T-helper 2 cell treated with Interferon-gamma antibody and Interleukin-4, amounts not matched to agents 5 μg/mL and 100 μg/mL, for 36 hours (primary cell): ENCODE measurements around the gene MBL2.
A peak's percentile ranks its signal among the peaks of the same experiment; 100 is the strongest.

Experiments
- DNase-seq: peaks from one replicate; pipeline ENCODE4 v3.0.0; 2021; ENCODE audit warnings: low spot score
- H3K27ac Mint-ChIP-seq: one replicate; pipeline ENCODE4 v1.8.0; 2021; ENCODE audit warnings: mild to moderate bottlenecking, mixed read lengths
- H3K27me3 Mint-ChIP-seq: one replicate; pipeline ENCODE4 v1.8.0; 2021; ENCODE audit warnings: low read depth, mixed read lengths
- H3K36me3 Mint-ChIP-seq: one replicate; pipeline ENCODE4 v1.8.0; 2021; ENCODE audit warnings: low read depth, mixed read lengths
- H3K4me1 Mint-ChIP-seq: one replicate; pipeline ENCODE4 v1.8.0; 2021; ENCODE audit warnings: low read depth, mixed read lengths
- H3K4me3 Mint-ChIP-seq: one replicate; pipeline ENCODE4 v1.8.0; 2022; ENCODE audit warnings: mild to moderate bottlenecking, moderate library complexity, mixed read lengths
- H3K9me3 Mint-ChIP-seq: one replicate; pipeline ENCODE4 v1.8.0; 2021; ENCODE audit warnings: mixed read lengths

The MBL2 gene

GRCh38 chr10:52779541-52780390, 7.2 kb upstream of the MBL2 start:
- no peak overlapping the region for H3K27ac Mint-ChIP-seq
- H3K27me3 Mint-ChIP-seq = no peaks in the 10 kb centered on the region
- no peaks in the 10 kb centered on the region for H3K36me3 Mint-ChIP-seq
- H3K9me3 Mint-ChIP-seq = no peaks in the 10 kb centered on the region
- H3K4me3 Mint-ChIP-seq = no peak overlapping the region
- DNase-seq = peak; percentile 22
- no peaks in the 10 kb centered on the region for H3K4me1 Mint-ChIP-seq

- H3K27ac Mint-ChIP-seq = no peak overlapping the region
- H3K9me3 Mint-ChIP-seq = no peaks in the 10 kb centered on the region
- no peaks in the 10 kb centered on the region for H3K4me1 Mint-ChIP-seq
- no peaks in the 10 kb centered on the region for H3K36me3 Mint-ChIP-seq
- no peak overlapping the region for H3K4me3 Mint-ChIP-seq
- H3K27me3 Mint-ChIP-seq = no peaks in the 10 kb centered on the region
- no peak for DNase-seq
Observed at GRCh38 chr10:52778511-52779392, 6.2 kb upstream of the MBL2 start.

GRCh38 chr10:52777414-52777813, 4.8 kb upstream of the MBL2 start:
- no peak overlapping the region for H3K27ac Mint-ChIP-seq
- no peak overlapping the region for H3K4me3 Mint-ChIP-seq
- H3K9me3 Mint-ChIP-seq = no peaks in the 10 kb centered on the region
- H3K27me3 Mint-ChIP-seq = no peaks in the 10 kb centered on the region
- DNase-seq = no peak
- H3K4me1 Mint-ChIP-seq = no peaks in the 10 kb centered on the region
- H3K36me3 Mint-ChIP-seq = no peaks in the 10 kb centered on the region

GRCh38 chr10:52776471-52776903, 3.9 kb upstream of the MBL2 start:
- DNase-seq = no peak
- Mint-ChIP-seq H3K27me3 (no peaks in the 10 kb centered on the region), H3K4me1 (no peaks in the 10 kb centered on the region), H3K9me3 (no peaks in the 10 kb centered on the region), H3K36me3 (no peaks in the 10 kb centered on the region), H3K4me3 (no peak overlapping the region), H3K27ac (no peak overlapping the region)

GRCh38 chr10:52775132-52775647, 2.6 kb upstream of the MBL2 start:
- DNase-seq = no peak
- H3K27ac Mint-ChIP-seq = no peak overlapping the region
- no peaks in the 10 kb centered on the region for H3K27me3 Mint-ChIP-seq
- H3K9me3 Mint-ChIP-seq = no peaks in the 10 kb centered on the region
- H3K36me3 Mint-ChIP-seq = no peaks in the 10 kb centered on the region
- no peak overlapping the region for H3K4me3 Mint-ChIP-seq
- no peaks in the 10 kb centered on the region for H3K4me1 Mint-ChIP-seq

GRCh38 chr10:52774600-52775106, 2.1 kb upstream of the MBL2 start:
- H3K27me3 Mint-ChIP-seq = no peaks in the 10 kb centered on the region
- H3K4me3 Mint-ChIP-seq = no peak overlapping the region
- no peaks in the 10 kb centered on the region for H3K9me3 Mint-ChIP-seq
- H3K36me3 Mint-ChIP-seq = no peaks in the 10 kb centered on the region
- no peaks in the 10 kb centered on the region for H3K4me1 Mint-ChIP-seq
- H3K27ac Mint-ChIP-seq = no peak overlapping the region
- no peak for DNase-seq

GRCh38 chr10:52774182-52774581, 1.6 kb upstream of the MBL2 start:
- Mint-ChIP-seq H3K4me1 (no peaks in the 10 kb centered on the region), H3K27ac (no peak overlapping the region), H3K9me3 (no peaks in the 10 kb centered on the region), H3K27me3 (no peaks in the 10 kb centered on the region), H3K36me3 (no peaks in the 10 kb centered on the region), H3K4me3 (no peak overlapping the region)
- no peak for DNase-seq

- Mint-ChIP-seq H3K4me1 (no peaks in the 10 kb centered on the region), H3K4me3 (no peak overlapping the region), H3K27ac (no peak overlapping the region), H3K27me3 (no peaks in the 10 kb centered on the region), H3K9me3 (no peaks in the 10 kb centered on the region), H3K36me3 (no peaks in the 10 kb centered on the region)
- no peak for DNase-seq
Observed at GRCh38 chr10:52771534-52772445, 794 bp downstream of the MBL2 start.

- no peaks in the 10 kb centered on the region for H3K36me3 Mint-ChIP-seq
- DNase-seq = no peak
- H3K9me3 Mint-ChIP-seq = no peaks in the 10 kb centered on the region
- H3K27me3 Mint-ChIP-seq = no peaks in the 10 kb centered on the region
- no peak overlapping the region for H3K4me3 Mint-ChIP-seq
- H3K4me1 Mint-ChIP-seq = no peaks in the 10 kb centered on the region
- H3K27ac Mint-ChIP-seq = no peak overlapping the region
Observed at GRCh38 chr10:52770904-52771303, 1.7 kb downstream of the MBL2 start.

GRCh38 chr10:52769966-52770365, 2.6 kb downstream of the MBL2 start:
- Mint-ChIP-seq H3K9me3 (no peaks in the 10 kb centered on the region), H3K27ac (no peak overlapping the region), H3K27me3 (no peaks in the 10 kb centered on the region), H3K36me3 (no peaks in the 10 kb centered on the region), H3K4me3 (no peak overlapping the region), H3K4me1 (no peaks in the 10 kb centered on the region)
- DNase-seq = no peak

- no peak overlapping the region for H3K4me3 Mint-ChIP-seq
- no peaks in the 10 kb centered on the region for H3K27me3 Mint-ChIP-seq
- no peaks in the 10 kb centered on the region for H3K36me3 Mint-ChIP-seq
- H3K9me3 Mint-ChIP-seq = no peaks in the 10 kb centered on the region
- no peak overlapping the region for H3K27ac Mint-ChIP-seq
- DNase-seq = no peak
- no peaks in the 10 kb centered on the region for H3K4me1 Mint-ChIP-seq
Observed at GRCh38 chr10:52768001-52768532, 4.5 kb downstream of the MBL2 start.

GRCh38 chr10:52762088-52762487, 10.5 kb downstream of the MBL2 start:
- Mint-ChIP-seq H3K27ac (no peak overlapping the region), H3K36me3 (no peaks in the 10 kb centered on the region), H3K4me3 (no peak overlapping the region), H3K4me1 (no peaks in the 10 kb centered on the region), H3K9me3 (no peaks in the 10 kb centered on the region), H3K27me3 (no peaks in the 10 kb centered on the region)
- no peak for DNase-seq

- Mint-ChIP-seq H3K4me3 (no peak overlapping the region), H3K4me1 (no peaks in the 10 kb centered on the region), H3K27me3 (no peaks in the 10 kb centered on the region), H3K36me3 (no peaks in the 10 kb centered on the region), H3K9me3 (no peaks in the 10 kb centered on the region), H3K27ac (no peak overlapping the region)
- no peak for DNase-seq
Observed at GRCh38 chr10:52759154-52759553, 13.4 kb downstream of the MBL2 start.
